HFFc6 (cell line): ENCODE results near the gene TEX38. TPM values are rescaled to one million over a fixed set of nuclear protein-coding genes. Genes with fewer than 3 reads are reported as not detected.

Experiments used
- DNase-seq: peaks from one replicate; pipeline ENCODE4 v3.0.0-alpha.2; 2018
- H3K27ac Mint-ChIP-seq: 2 replicates; pipeline ENCODE4 v1.8.0; 2020; ENCODE audit warnings: mild to moderate bottlenecking, mixed read lengths
- H3K27me3 Mint-ChIP-seq: 2 replicates; pipeline ENCODE4 v1.8.0; 2021; ENCODE audit warnings: mild to moderate bottlenecking, moderate library complexity, mixed read lengths; ENCODE audit not compliant: insufficient read depth
- H3K36me3 Mint-ChIP-seq: 2 replicates; pipeline ENCODE4 v1.8.0; 2021; ENCODE audit warnings: low read depth, mixed read lengths
- H3K4me1 Mint-ChIP-seq: 2 replicates; pipeline ENCODE4 v1.8.0; 2020; ENCODE audit warnings: low read depth, mixed read lengths
- H3K4me3 Mint-ChIP-seq: 2 replicates; pipeline ENCODE4 v1.8.0; 2020; ENCODE audit warnings: mild to moderate bottlenecking, moderate library complexity, mixed read lengths
- H3K9me3 Mint-ChIP-seq: 2 replicates; pipeline ENCODE4 v1.8.0; 2020; ENCODE audit warnings: mild to moderate bottlenecking, mixed read lengths
- total RNA-seq, 6 experiments: library from RNA; stranded (reverse); fragmentation: NEBNext Ultra II Directional; extraction: Animal tissue kit (Norgen Biotek cat#: 25700); gene quantifications; 2 replicates in 1 of 6; 3 replicates in 5 of 6; pipeline ENCODE4 v1.2.3, GENCODE V29; 2021
- TF ChIP-seq, protein P1 (sequence below): fragments of 200-600 bp; sonication (generic); IDR thresholded peaks from 2 replicates; pipeline ENCODE4 v1.5.0; 2021; ENCODE audit warnings: antibody characterized with exemption, mild to moderate bottlenecking

Gene TEX38
- total RNA-seq, 6 experiments from 2014 or later, result 0.24 TPM; not detected in 5

DNA sequence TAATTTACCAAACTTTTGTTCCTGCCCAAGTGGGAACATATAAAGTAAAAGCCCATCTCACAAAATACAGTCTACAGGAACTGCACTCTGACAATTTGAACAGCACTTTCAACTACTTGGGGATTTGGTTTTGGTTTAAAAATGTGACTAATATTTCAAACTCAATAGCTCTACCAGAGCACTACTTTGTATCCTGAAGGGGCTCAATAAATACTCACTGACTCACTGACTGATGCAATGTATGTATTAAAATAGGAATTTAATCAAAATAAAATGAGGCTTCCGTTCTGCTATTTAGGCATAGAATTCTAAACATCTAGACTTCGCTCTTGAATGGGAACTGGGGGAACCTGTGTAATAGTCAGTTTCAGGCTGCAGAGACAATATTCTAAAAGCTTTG, 25.4 kb downstream of the TEX38 start:
- Mint-ChIP-seq H3K4me3 (no peak overlapping the region), H3K4me1 (peaks cover 25% of the 10 kb centered on the region), H3K27me3 (no peaks in the 10 kb centered on the region), H3K27ac (no peak overlapping the region), H3K36me3 (peaks cover 22% of the 10 kb centered on the region), H3K9me3 (no peaks in the 10 kb centered on the region)
- TF ChIP-seq, protein P1, sequence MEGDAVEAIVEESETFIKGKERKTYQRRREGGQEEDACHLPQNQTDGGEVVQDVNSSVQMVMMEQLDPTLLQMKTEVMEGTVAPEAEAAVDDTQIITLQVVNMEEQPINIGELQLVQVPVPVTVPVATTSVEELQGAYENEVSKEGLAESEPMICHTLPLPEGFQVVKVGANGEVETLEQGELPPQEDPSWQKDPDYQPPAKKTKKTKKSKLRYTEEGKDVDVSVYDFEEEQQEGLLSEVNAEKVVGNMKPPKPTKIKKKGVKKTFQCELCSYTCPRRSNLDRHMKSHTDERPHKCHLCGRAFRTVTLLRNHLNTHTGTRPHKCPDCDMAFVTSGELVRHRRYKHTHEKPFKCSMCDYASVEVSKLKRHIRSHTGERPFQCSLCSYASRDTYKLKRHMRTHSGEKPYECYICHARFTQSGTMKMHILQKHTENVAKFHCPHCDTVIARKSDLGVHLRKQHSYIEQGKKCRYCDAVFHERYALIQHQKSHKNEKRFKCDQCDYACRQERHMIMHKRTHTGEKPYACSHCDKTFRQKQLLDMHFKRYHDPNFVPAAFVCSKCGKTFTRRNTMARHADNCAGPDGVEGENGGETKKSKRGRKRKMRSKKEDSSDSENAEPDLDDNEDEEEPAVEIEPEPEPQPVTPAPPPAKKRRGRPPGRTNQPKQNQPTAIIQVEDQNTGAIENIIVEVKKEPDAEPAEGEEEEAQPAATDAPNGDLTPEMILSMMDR, result no peak
- DNase-seq, result no peak

DNA sequence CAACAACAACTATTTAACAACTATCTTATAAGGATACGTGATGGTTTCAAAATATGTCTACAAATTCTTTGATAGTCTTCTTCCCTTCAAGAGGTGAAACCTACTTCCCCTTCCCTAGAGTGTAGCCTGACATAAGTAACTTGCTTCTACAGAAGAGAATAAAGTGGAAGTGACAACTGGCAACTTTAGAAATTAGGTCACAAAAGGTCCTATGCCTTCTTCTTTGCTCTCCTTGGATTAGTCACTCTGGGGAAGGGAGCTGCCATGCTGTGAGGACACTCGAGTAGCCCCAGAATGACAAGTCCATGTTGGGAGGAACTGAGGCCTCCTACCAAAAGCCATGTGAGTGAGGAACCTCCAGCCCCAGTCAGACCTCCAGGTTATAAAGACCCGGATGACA, 28.0 kb downstream of the TEX38 start:
- DNase-seq, result no peak
- Mint-ChIP-seq H3K36me3 (peaks cover 21% of the 10 kb centered on the region), H3K4me3 (no peak overlapping the region), H3K27me3 (no peaks in the 10 kb centered on the region), H3K4me1 (peaks cover 17% of the 10 kb centered on the region), H3K9me3 (no peaks in the 10 kb centered on the region), H3K27ac (no peak overlapping the region)
- TF ChIP-seq, protein P1, result no peak

DNA sequence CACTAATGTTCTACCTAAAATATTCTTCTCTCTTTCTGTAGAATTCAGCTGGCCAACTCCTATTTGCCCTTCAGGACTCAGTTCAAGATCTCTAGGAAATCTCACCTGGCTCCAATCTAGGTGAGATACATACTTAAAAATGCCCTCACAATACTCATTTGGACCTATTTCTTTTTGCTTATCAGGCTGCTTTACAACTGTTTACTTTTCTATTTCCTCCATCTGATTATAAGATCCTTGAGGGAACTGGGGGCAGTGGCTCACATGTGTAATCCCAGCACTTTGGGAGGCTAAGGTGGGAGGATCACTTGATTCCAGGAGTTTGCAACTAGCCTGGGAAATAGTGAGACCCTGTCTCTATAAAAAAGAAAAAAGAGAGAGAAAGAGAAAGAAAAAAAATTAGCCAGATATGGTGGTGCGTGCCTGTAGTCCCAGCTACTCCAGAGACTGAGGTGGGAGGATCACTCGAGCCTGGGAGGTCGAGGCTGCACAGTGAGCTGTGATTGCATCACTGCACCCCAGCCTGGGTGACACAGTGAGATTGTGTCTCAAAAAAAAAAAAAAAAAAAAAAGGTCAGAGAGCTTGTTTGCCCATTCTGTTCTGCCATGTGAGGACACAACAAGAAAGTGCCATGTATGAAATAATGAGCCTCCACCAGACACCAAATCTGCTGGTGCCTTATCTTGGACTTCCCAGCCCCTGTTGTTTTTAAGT, 32.4 kb downstream of the TEX38 start:
- DNase-seq, result no peak
- Mint-ChIP-seq H3K27ac (no peak overlapping the region), H3K9me3 (no peaks in the 10 kb centered on the region)

DNA sequence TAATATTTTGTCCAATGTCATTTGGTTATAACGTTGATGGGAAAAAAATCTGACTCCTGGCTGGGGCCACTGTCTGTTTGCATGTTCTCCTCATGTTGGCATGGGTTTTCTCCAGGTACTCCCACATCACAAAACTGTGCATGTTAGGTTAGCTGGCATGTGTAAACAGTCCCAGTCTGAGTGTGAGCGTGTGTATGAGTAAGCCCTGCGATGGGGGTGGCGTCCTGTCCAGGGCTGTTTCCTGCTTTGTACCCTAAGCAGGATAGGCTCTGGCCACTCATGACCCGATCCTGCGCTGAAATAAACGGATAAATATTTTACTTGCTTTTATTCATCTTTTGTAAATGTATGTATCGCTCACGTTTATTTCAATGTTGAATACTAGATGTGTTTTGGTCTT, 33.8 kb downstream of the TEX38 start:
- H3K36me3 Mint-ChIP-seq, result peaks cover 27% of the 10 kb centered on the region
- no peak for DNase-seq

More for the DNA sequence above, 32.4 kb downstream of the TEX38 start:
- H3K36me3 Mint-ChIP-seq, result peaks cover 23% of the 10 kb centered on the region
- TF ChIP-seq, protein P1, result no peak
- H3K4me1 Mint-ChIP-seq, result peaks cover 10% of the 10 kb centered on the region
- H3K4me3 Mint-ChIP-seq, result no peak overlapping the region
- H3K27me3 Mint-ChIP-seq, result no peaks in the 10 kb centered on the region

DNA sequence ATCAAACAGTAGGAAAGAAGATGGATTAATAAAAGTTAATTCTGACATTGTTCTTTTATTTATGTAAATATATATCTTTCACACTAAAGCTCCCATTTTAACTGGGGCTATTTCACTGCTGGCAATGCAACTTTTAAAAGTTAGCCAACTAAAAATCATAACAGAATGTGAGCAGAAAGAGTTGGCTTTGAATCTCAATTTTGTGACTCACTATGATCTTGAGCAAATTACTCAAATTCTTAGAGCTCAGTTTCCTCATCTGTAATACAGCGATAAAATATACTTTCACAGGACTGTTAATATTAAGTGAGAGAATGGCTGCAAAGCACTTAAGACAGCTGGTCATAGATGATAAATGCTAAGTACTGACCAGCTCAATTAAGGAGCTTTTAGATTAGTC, 36.5 kb downstream of the TEX38 start:
- H3K9me3 Mint-ChIP-seq, result no peaks in the 10 kb centered on the region
- H3K4me1 Mint-ChIP-seq, result no peaks in the 10 kb centered on the region; the same call in 1 of the 2 replicates
- H3K36me3 Mint-ChIP-seq, result peaks cover 27% of the 10 kb centered on the region
- H3K27me3 Mint-ChIP-seq, result no peaks in the 10 kb centered on the region
- no peak for DNase-seq
- TF ChIP-seq, protein P1, result no peak
- H3K27ac Mint-ChIP-seq, result no peak overlapping the region
- no peak overlapping the region for H3K4me3 Mint-ChIP-seq

More for the DNA sequence above, 33.8 kb downstream of the TEX38 start:
- H3K9me3 Mint-ChIP-seq, result no peaks in the 10 kb centered on the region
- H3K27ac Mint-ChIP-seq, result no peak overlapping the region
- H3K4me3 Mint-ChIP-seq, result no peak overlapping the region
- H3K27me3 Mint-ChIP-seq, result no peaks in the 10 kb centered on the region
- TF ChIP-seq, protein P1, result no peak
- peaks cover 10% of the 10 kb centered on the region for H3K4me1 Mint-ChIP-seq
